ENCODE results near the gene SCAF1.
A peak's percentile ranks its signal among the peaks of the same experiment; 100 is the strongest.

The SCAF1 gene

GRCh38 chr19:49683814-49684250 lies 41.8 kb downstream of the SCAF1 start:
- peaks cover 41% of the 10 kb centered on the region for H3K79me2 ChIP-seq (ENCODE audit: low read length)
- peaks cover 18% of the 10 kb centered on the region for H3F3A ChIP-seq (ENCODE audit: insufficient read depth, low read length)
- H3K4me1 ChIP-seq (ENCODE audit: low read length) = peaks cover 16% of the 10 kb centered on the region
- H3K9me2 ChIP-seq (replicated peaks; ENCODE audit: insufficient read depth, low read length) = no peaks in the 10 kb centered on the region
- H3K4me3 ChIP-seq (ENCODE audit: low read length) = no peak overlapping the region
- no peak for DNase-seq
- H3K9me3 ChIP-seq (replicated peaks; ENCODE audit: insufficient read depth, low read length) = no peaks in the 10 kb centered on the region
- no peak for TF ChIP-seq EZH2 (optimal IDR thresholded peaks at IDR 0.05; ENCODE audit: low read depth, low read length)
- H3K9ac ChIP-seq (ENCODE audit: low read length) = no peak overlapping the region
- no peaks in the 10 kb centered on the region for H3K27me3 ChIP-seq (replicated peaks; ENCODE audit: insufficient read depth, low read length)
- H3K27ac ChIP-seq (ENCODE audit: low read length) = no peak overlapping the region
- H4K20me1 ChIP-seq (ENCODE audit: insufficient read depth, low read length) = peaks cover 9% of the 10 kb centered on the region; the same call in 1 of the 2 replicates
- no peak overlapping the region for H3K4me2 ChIP-seq (ENCODE audit: low read depth, low read length)
- peaks cover 6% of the 10 kb centered on the region for H3K36me3 ChIP-seq (replicated peaks; ENCODE audit: insufficient read depth, low read length)
- H2AFZ ChIP-seq (ENCODE audit: low read length) = no peak overlapping the region

- TF ChIP-seq EZH2 (optimal IDR thresholded peaks at IDR 0.05; ENCODE audit: low read depth, low read length) (no peak), CTCF (IDR thresholded peaks at IDR 0.05; ENCODE audit: low read length) (peak; percentile 48)
- H3K36me3 ChIP-seq (replicated peaks; ENCODE audit: insufficient read depth, low read length) = peaks cover 6% of the 10 kb centered on the region
- no peak overlapping the region for H2AFZ ChIP-seq (ENCODE audit: low read length)
- H3K4me2 ChIP-seq (ENCODE audit: low read depth, low read length) = no peak overlapping the region
- peaks cover 4% of the 10 kb centered on the region; the same call in 1 of the 2 replicates for H4K20me1 ChIP-seq (ENCODE audit: insufficient read depth, low read length)
- peaks cover 18% of the 10 kb centered on the region for H3F3A ChIP-seq (ENCODE audit: insufficient read depth, low read length)
- DNase-seq = no peak
- H3K4me1 ChIP-seq (ENCODE audit: low read length) = peaks cover 12% of the 10 kb centered on the region
- H3K79me2 ChIP-seq (ENCODE audit: low read length) = peaks cover 35% of the 10 kb centered on the region
- no peak overlapping the region for H3K4me3 ChIP-seq (ENCODE audit: low read length)
- no peaks in the 10 kb centered on the region for H3K9me2 ChIP-seq (replicated peaks; ENCODE audit: insufficient read depth, low read length)
- H3K9ac ChIP-seq (ENCODE audit: low read length) = no peak overlapping the region
- H3K27me3 ChIP-seq (replicated peaks; ENCODE audit: insufficient read depth, low read length) = no peaks in the 10 kb centered on the region
- no peaks in the 10 kb centered on the region for H3K9me3 ChIP-seq (replicated peaks; ENCODE audit: insufficient read depth, low read length)
- no peak overlapping the region for H3K27ac ChIP-seq (ENCODE audit: low read length)
These were observed 42.4 kb downstream of the SCAF1 start for GRCh38 chr19:49684251-49684982.

- H4K20me1 ChIP-seq (ENCODE audit: insufficient read depth, low read length) = peaks cover 4% of the 10 kb centered on the region; the same call in 1 of the 2 replicates
These were observed 43.1 kb downstream of the SCAF1 start for GRCh38 chr19:49684983-49685553.

GRCh38 chr19:49685845-49686332 lies 43.9 kb downstream of the SCAF1 start:
- TF ChIP-seq EZH2 (optimal IDR thresholded peaks at IDR 0.05; ENCODE audit: low read depth, low read length) = no peak
- no peak for TF ChIP-seq EZH2phosphoT487 (IDR thresholded peaks at IDR 0.05; ENCODE audit: low read length)
- TF ChIP-seq CTCF (IDR thresholded peaks at IDR 0.05; ENCODE audit: low read length) = no peak
- no peak for DNase-seq
- Histone ChIP-seq H3K27ac (ENCODE audit: low read length) (no peak overlapping the region), H3K79me2 (ENCODE audit: low read length) (peaks cover 20% of the 10 kb centered on the region), H3K4me2 (ENCODE audit: low read depth, low read length) (no peak overlapping the region), H3K4me1 (ENCODE audit: low read length) (no peaks in the 10 kb centered on the region), H3K4me3 (ENCODE audit: low read length) (no peak overlapping the region), H3K9me2 (replicated peaks; ENCODE audit: insufficient read depth, low read length) (no peaks in the 10 kb centered on the region), H3K9ac (ENCODE audit: low read length) (no peak overlapping the region), H3K9me3 (replicated peaks; ENCODE audit: insufficient read depth, low read length) (no peaks in the 10 kb centered on the region), H2AFZ (ENCODE audit: low read length) (no peak overlapping the region), H3K27me3 (replicated peaks; ENCODE audit: insufficient read depth, low read length) (peaks cover 5% of the 10 kb centered on the region; the same call in 1 of the 2 replicates), H4K20me1 (ENCODE audit: insufficient read depth, low read length) (peaks cover 3% of the 10 kb centered on the region; the same call in 1 of the 2 replicates), H3K36me3 (replicated peaks; ENCODE audit: insufficient read depth, low read length) (peaks cover 6% of the 10 kb centered on the region), H3F3A (ENCODE audit: insufficient read depth, low read length) (peaks cover 10% of the 10 kb centered on the region)

More at GRCh38 chr19:49684983-49685553, 43.1 kb downstream of the SCAF1 start:
- no peak for DNase-seq
- H3K27ac ChIP-seq (ENCODE audit: low read length) = no peak overlapping the region
- H3K27me3 ChIP-seq (replicated peaks; ENCODE audit: insufficient read depth, low read length) = no peaks in the 10 kb centered on the region
- H3K9ac ChIP-seq (ENCODE audit: low read length) = no peak overlapping the region
- peaks cover 6% of the 10 kb centered on the region for H3K36me3 ChIP-seq (replicated peaks; ENCODE audit: insufficient read depth, low read length)
- no peak overlapping the region for H2AFZ ChIP-seq (ENCODE audit: low read length)
- no peak for TF ChIP-seq EZH2 (optimal IDR thresholded peaks at IDR 0.05; ENCODE audit: low read depth, low read length)
- H3K9me2 ChIP-seq (replicated peaks; ENCODE audit: insufficient read depth, low read length) = no peaks in the 10 kb centered on the region
- H3K4me2 ChIP-seq (ENCODE audit: low read depth, low read length) = no peak overlapping the region
- peaks cover 28% of the 10 kb centered on the region for H3K79me2 ChIP-seq (ENCODE audit: low read length)
- H3K9me3 ChIP-seq (replicated peaks; ENCODE audit: insufficient read depth, low read length) = no peaks in the 10 kb centered on the region
- H3K4me3 ChIP-seq (ENCODE audit: low read length) = no peak overlapping the region
- peaks cover 6% of the 10 kb centered on the region for H3K4me1 ChIP-seq (ENCODE audit: low read length)
- peaks cover 16% of the 10 kb centered on the region for H3F3A ChIP-seq (ENCODE audit: insufficient read depth, low read length)

Data from MM.1S (cell line).